ENCODE results near the gene FAM209B.
"Not testable (repeated sequence)": the region's sequence is repeated elsewhere in the genome, so short reads cannot be mapped to it uniquely, and the experiment has no call there.

The FAM209B gene, protein sequence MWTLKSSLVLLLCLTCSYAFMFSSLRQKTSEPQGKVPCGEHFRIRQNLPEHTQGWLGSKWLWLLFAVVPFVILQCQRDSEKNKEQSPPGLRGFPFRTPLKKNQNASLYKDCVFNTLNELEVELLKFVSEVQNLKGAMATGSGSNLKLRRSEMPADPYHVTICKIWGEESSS

DNA sequence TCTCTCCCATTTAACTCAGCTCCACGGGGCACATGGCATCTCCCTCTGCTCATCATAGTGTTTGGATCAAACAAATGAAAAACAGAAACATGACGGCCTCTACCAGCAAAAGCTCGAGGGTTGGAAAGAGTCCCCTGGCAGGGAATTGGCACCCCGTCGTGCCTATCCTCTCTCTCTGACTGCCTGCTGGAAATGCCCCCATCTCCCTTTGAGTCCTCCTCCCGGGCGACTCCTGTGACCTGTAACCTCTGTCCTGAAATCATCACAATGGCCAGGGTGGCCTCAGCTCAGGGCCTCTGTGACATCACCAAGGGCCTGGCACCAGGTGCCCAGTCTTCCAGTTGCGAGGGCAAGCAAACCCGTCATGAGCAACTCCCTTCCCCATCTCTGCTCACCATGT, at the start of gene FAM209B:
Gene FAM209B (plus strand): TSS at position 301 of the 400 bp plus-strand sequence. CDS start 96 bp downstream, at position 397.
- H3K27me3 ChIP-seq (ENCODE audit: insufficient read depth, poor library complexity, severe bottlenecking); H3K27ac ChIP-seq (ENCODE audit: poor library complexity, severe bottlenecking); DNase-seq (ENCODE audit: low spot score); H3K4me1 ChIP-seq (ENCODE audit: insufficient read depth, poor library complexity, severe bottlenecking); H3K9me3 ChIP-seq (ENCODE audit: severe bottlenecking); H3K4me3 ChIP-seq (ENCODE audit: severe bottlenecking); ATAC-seq (ENCODE audit: low read depth); H3K36me3 ChIP-seq (ENCODE audit: low read depth): not testable (repeated sequence)

DNA sequence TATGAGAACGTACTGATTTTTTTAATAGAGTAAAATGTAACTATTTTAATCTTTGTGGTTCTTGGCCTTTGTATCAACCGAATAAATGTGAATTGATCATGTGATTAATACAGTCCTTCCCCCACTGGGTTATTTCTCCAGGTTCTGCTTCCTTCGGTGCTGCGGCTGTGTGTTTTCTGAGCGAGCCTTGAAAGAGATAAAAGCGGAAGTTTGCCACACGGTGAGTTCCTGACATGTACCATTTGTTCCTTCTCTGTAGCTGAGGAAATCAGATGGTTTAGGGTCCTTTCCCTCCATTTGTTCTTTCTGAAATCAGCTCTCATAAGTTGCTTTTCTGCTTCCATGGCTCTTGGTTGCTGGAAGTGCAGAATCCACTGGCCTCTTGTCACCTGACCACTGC, 49.1 kb upstream of the FAM209B start:
- DNase-seq (ENCODE audit: low spot score) (no peak), ATAC-seq (ENCODE audit: low read depth) (no peak)
- Histone ChIP-seq H3K4me1 (ENCODE audit: insufficient read depth, poor library complexity, severe bottlenecking) (no peaks in the 10 kb centered on the region), H3K4me3 (ENCODE audit: severe bottlenecking) (no peak overlapping the region), H3K36me3 (ENCODE audit: low read depth) (peaks cover 92% of the 10 kb centered on the region), H3K27ac (ENCODE audit: poor library complexity, severe bottlenecking) (no peak overlapping the region), H3K27me3 (ENCODE audit: insufficient read depth, poor library complexity, severe bottlenecking) (no peaks in the 10 kb centered on the region), H3K9me3 (ENCODE audit: severe bottlenecking) (no peaks in the 10 kb centered on the region)
- TF ChIP-seq, protein P1, sequence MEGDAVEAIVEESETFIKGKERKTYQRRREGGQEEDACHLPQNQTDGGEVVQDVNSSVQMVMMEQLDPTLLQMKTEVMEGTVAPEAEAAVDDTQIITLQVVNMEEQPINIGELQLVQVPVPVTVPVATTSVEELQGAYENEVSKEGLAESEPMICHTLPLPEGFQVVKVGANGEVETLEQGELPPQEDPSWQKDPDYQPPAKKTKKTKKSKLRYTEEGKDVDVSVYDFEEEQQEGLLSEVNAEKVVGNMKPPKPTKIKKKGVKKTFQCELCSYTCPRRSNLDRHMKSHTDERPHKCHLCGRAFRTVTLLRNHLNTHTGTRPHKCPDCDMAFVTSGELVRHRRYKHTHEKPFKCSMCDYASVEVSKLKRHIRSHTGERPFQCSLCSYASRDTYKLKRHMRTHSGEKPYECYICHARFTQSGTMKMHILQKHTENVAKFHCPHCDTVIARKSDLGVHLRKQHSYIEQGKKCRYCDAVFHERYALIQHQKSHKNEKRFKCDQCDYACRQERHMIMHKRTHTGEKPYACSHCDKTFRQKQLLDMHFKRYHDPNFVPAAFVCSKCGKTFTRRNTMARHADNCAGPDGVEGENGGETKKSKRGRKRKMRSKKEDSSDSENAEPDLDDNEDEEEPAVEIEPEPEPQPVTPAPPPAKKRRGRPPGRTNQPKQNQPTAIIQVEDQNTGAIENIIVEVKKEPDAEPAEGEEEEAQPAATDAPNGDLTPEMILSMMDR (IDR thresholded peaks at IDR 0.05; ENCODE audit: poor library complexity, severe bottlenecking) = no peak

DNA sequence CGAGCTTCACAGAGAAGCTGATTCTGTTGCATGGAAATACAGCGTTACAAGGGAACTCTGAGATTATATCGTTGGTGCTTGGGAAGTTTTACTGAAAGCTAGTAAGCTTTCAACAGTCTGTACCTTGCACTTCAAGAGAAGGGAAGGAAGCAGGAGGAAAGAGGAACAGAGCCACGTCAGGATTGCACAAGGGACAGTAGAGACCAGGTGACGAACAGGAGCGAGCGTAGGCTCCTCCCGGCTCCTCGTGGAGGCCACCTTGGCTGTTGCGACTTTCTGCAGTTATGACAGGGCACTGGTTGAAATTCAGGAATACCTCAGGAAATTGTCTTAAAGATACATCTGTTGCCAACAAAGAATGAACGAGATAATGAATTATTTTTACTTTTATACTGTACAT, 45.8 kb upstream of the FAM209B start:
- DNase-seq (ENCODE audit: low spot score) (no peak), ATAC-seq (ENCODE audit: low read depth) (no peak)
- H3K4me3 ChIP-seq (ENCODE audit: severe bottlenecking) = no peak overlapping the region
- no peak overlapping the region for H3K27ac ChIP-seq (ENCODE audit: poor library complexity, severe bottlenecking)
- no peaks in the 10 kb centered on the region for H3K27me3 ChIP-seq (ENCODE audit: insufficient read depth, poor library complexity, severe bottlenecking)
- no peaks in the 10 kb centered on the region for H3K4me1 ChIP-seq (ENCODE audit: insufficient read depth, poor library complexity, severe bottlenecking)
- TF ChIP-seq, protein P1 (IDR thresholded peaks at IDR 0.05; ENCODE audit: poor library complexity, severe bottlenecking) = no peak
- H3K36me3 ChIP-seq (ENCODE audit: low read depth) = peaks cover 90% of the 10 kb centered on the region
- H3K9me3 ChIP-seq (ENCODE audit: severe bottlenecking) = no peaks in the 10 kb centered on the region

DNA sequence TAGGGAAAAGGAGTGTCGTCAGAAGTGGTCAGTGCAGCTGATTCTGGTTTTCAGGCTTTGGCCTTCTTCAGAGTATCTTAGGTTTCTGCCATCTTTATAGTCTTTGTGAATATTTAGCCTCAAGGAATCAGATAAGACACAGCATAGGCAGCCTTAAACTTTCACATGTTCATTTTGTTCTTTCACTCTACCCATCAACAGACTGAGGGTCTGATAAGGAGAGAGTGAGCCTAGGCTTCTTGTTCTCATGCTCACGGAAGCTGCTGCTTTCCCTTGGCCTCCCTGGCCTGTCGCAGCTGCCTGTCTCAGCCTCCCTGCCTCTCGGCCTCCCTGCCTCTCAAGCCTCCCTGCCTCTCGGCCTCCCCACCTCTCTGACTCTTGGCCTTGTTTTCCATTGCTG, 44.5 kb upstream of the FAM209B start:
- ATAC-seq (ENCODE audit: low read depth) = no peak
- TF ChIP-seq, protein P1 (IDR thresholded peaks at IDR 0.05; ENCODE audit: poor library complexity, severe bottlenecking) = no peak
- no peaks in the 10 kb centered on the region for H3K27me3 ChIP-seq (ENCODE audit: insufficient read depth, poor library complexity, severe bottlenecking)
- no peak overlapping the region for H3K4me3 ChIP-seq (ENCODE audit: severe bottlenecking)
- H3K9me3 ChIP-seq (ENCODE audit: severe bottlenecking) = no peaks in the 10 kb centered on the region
- H3K27ac ChIP-seq (ENCODE audit: poor library complexity, severe bottlenecking) = no peak overlapping the region
- DNase-seq (ENCODE audit: low spot score) = no peak
- peaks cover 86% of the 10 kb centered on the region for H3K36me3 ChIP-seq (ENCODE audit: low read depth)
- no peaks in the 10 kb centered on the region for H3K4me1 ChIP-seq (ENCODE audit: insufficient read depth, poor library complexity, severe bottlenecking)

DNA sequence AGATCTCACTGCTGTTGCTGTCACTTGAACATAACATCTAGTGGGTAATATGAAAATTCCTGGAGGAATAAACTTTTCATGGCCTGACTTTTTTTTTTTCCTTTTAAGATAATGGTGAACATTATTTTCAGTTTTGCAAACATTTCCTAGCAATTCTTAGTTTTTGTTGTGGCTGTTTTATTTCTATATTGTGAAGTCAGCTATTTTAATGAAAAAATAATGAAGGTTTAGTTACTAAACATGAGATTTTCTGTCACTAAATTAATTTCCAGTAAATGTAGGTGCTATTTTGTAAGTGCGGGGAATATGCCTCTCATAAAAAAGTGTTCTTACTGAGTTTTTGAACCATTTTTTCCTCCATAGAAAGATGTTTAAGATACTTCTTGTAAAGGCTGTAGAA, 31.9 kb upstream of the FAM209B start:
- H3K36me3 ChIP-seq (ENCODE audit: low read depth) = peaks cover 34% of the 10 kb centered on the region
- no peak overlapping the region for H3K4me3 ChIP-seq (ENCODE audit: severe bottlenecking)
- DNase-seq (ENCODE audit: low spot score) (no peak), ATAC-seq (ENCODE audit: low read depth) (no peak)
- H3K27me3 ChIP-seq (ENCODE audit: insufficient read depth, poor library complexity, severe bottlenecking) = no peaks in the 10 kb centered on the region
- H3K27ac ChIP-seq (ENCODE audit: poor library complexity, severe bottlenecking) = no peak overlapping the region
- H3K4me1 ChIP-seq (ENCODE audit: insufficient read depth, poor library complexity, severe bottlenecking) = no peaks in the 10 kb centered on the region
- H3K9me3 ChIP-seq (ENCODE audit: severe bottlenecking) = no peaks in the 10 kb centered on the region
- TF ChIP-seq, protein P1 (IDR thresholded peaks at IDR 0.05; ENCODE audit: poor library complexity, severe bottlenecking) = no peak
